SK-N-SH treated with all-trans-retinoic acid at 6 μM for 48 hours (cell line): Measurements from ENCODE around the gene ZSWIM8.

Source experiments
- ARNTL ChIP-seq: fragments of 450-650 bp; formaldehyde crosslinking; IDR thresholded peaks from 2 replicates; pipeline ENCODE4 v1.5.0; 2020; ENCODE audit warnings: low read depth, mild to moderate bottlenecking, moderate library complexity, borderline replicate concordance
- CSDC2 ChIP-seq: fragments of 250-450 bp; sonication (Bioruptor Pico); IDR thresholded peaks from 2 replicates; pipeline ENCODE4 v1.5.0; 2020; ENCODE audit warnings: mild to moderate bottlenecking, moderate library complexity
- PPARA ChIP-seq: fragments of 250-450 bp; sonication (Bioruptor Pico); IDR thresholded peaks from 2 replicates; pipeline ENCODE4 v1.5.0; 2020; ENCODE audit warnings: mild to moderate bottlenecking, borderline replicate concordance
- SNAI2 ChIP-seq: fragments of 250-450 bp; sonication (Bioruptor Pico); IDR thresholded peaks from 2 replicates; pipeline ENCODE4 v1.5.0; 2020; ENCODE audit warnings: mild to moderate bottlenecking, moderate library complexity
- ZFP30 ChIP-seq: fragments of 450-650 bp; formaldehyde crosslinking; IDR thresholded peaks from 2 replicates; pipeline ENCODE4 v1.5.0; 2022; ENCODE audit warnings: mild to moderate bottlenecking, moderate library complexity
- ZNF565 ChIP-seq: fragments of 450-650 bp; formaldehyde crosslinking; conservative IDR thresholded peaks from 2 replicates; pipeline ENCODE4 v1.5.0; 2020; ENCODE audit warnings: low read depth, mild to moderate bottlenecking, moderate library complexity
- ZNF8 ChIP-seq: fragments of 450-650 bp; formaldehyde crosslinking; IDR thresholded peaks from 2 replicates; pipeline ENCODE4 v1.5.0; 2020; ENCODE audit warnings: mild to moderate bottlenecking, moderate library complexity
- TF ChIP-seq, protein P1 (sequence below): fragments of 250-450 bp; sonication (Bioruptor Pico); IDR thresholded peaks from 2 replicates; pipeline ENCODE4 v1.5.1; 2021; ENCODE audit warnings: mild to moderate bottlenecking, moderate library complexity
- TF ChIP-seq, protein P2 (sequence below): fragments of 250-450 bp; sonication (Bioruptor Pico); IDR thresholded peaks from 2 replicates; pipeline ENCODE4 v1.8.0; 2020; ENCODE audit warnings: mild to moderate bottlenecking, moderate library complexity, borderline replicate concordance

DNA sequence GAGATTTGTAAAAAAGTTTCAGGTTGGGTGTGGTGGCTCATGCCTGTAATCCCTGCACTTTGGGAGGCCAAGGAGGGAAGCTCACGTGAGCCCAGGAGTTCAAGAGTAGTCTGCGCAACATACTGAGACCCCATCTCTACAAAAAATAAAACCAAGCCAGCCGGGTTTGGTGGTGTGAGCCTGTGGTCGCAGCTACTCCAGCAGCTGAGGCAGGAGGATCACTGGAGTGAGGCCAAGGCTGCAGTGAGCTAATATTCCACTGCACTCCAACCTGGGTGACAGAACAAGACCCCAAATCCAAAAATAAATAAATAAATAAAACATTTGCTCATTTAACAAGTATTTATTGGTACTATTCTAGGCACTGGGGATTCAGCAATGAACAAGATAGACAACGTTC, 5.1 kb upstream of the ZSWIM8 start:
- no peak for TF ChIP-seq ZFP30 (CRISPR knock-in tag)
- TF ChIP-seq ZNF8 (CRISPR knock-in tag): no peak
- no peak for TF ChIP-seq CSDC2 (CRISPR knock-in tag)
- no peak for TF ChIP-seq ARNTL (CRISPR knock-in tag)
- TF ChIP-seq, protein P1, sequence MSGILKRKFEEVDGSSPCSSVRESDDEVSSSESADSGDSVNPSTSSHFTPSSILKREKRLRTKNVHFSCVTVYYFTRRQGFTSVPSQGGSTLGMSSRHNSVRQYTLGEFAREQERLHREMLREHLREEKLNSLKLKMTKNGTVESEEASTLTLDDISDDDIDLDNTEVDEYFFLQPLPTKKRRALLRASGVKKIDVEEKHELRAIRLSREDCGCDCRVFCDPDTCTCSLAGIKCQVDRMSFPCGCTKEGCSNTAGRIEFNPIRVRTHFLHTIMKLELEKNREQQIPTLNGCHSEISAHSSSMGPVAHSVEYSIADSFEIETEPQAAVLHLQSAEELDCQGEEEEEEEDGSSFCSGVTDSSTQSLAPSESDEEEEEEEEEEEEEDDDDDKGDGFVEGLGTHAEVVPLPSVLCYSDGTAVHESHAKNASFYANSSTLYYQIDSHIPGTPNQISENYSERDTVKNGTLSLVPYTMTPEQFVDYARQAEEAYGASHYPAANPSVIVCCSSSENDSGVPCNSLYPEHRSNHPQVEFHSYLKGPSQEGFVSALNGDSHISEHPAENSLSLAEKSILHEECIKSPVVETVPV: no peak
- TF ChIP-seq PPARA (CRISPR knock-in tag): no peak
- TF ChIP-seq, protein P2, sequence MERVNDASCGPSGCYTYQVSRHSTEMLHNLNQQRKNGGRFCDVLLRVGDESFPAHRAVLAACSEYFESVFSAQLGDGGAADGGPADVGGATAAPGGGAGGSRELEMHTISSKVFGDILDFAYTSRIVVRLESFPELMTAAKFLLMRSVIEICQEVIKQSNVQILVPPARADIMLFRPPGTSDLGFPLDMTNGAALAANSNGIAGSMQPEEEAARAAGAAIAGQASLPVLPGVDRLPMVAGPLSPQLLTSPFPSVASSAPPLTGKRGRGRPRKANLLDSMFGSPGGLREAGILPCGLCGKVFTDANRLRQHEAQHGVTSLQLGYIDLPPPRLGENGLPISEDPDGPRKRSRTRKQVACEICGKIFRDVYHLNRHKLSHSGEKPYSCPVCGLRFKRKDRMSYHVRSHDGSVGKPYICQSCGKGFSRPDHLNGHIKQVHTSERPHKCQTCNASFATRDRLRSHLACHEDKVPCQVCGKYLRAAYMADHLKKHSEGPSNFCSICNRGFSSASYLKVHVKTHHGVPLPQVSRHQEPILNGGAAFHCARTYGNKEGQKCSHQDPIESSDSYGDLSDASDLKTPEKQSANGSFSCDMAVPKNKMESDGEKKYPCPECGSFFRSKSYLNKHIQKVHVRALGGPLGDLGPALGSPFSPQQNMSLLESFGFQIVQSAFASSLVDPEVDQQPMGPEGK (CRISPR knock-in tag): no peak
- no peak for TF ChIP-seq ZNF565
- TF ChIP-seq SNAI2 (CRISPR knock-in tag): no peak
